ENCODE data around the gene RARRES2.
"Not testable (repeated sequence)": the region's sequence is repeated elsewhere in the genome, so short reads cannot be mapped to it uniquely, and the experiment has no call there.

RARRES2 gene

DNA sequence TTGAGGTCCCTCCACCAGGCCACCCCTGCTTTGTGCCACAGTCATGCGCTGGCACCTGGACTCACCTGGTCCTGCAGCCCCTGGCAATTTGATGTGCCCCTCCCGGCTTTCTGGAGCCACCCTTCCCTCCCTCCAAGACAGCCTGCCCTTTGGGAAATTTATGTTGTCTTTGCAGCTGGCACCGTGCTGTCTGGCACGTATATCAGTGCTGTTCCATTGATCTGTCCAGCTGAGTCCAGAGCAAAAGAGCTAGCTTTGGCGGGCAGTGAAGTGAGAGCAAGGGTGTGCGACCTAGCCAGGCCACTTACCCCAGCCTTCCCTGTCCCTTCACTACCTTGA is 5.7 kb downstream of the RARRES2 start:
- DNase-seq = no peak

DNA sequence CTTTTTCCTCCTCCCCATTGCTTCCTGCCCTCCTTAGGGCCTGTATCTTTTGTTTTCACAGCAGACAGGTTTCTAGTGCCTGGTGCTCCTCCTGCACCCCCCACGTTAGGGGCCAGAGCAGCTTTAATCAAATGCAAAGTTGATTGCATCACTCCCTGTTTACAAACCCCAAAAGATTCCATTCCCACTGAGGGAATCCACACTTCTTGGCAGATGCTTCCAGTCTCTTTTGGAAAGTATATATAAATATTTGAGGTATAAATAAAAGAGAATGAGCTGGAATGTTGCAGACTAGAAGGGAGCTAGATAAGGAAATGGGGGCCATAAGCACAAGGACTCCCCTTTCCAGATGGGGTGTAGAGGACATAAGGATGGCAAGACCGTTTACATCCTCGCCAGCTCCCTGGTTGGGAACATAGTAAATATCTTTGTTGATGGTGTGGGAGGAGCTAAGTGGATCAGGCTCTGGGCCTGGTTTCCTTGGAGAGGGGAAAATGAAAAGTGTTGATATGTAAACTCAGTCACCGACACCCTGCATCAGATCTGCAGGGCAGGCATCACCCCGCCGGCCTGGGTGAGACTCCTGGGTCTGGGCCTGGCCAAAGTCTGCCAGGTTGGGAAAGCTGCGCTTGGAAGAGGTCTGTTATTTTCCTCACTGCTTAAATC is 6.2 kb downstream of the RARRES2 start:
- no peak for DNase-seq

DNA sequence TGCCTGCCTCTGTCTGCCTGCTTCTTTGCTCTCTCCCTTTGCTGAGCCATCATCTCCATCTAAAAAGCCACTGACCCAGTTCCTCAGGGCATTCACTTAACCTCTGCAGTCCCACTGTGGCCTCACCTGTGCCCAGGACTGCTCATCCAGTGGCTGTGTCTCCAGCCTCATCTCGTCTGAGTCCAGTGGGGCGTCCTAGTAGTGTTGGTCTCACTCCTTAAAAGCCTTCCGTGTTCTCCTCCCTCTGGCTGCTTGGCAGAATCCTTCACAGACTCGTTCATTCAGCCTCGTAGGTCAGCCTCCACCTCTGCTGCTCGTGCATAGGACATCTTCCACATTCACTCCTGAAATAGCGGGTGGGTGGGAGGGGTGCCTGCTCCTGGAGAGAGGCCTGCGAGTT is 7.3 kb downstream of the RARRES2 start:
- DNase-seq = no peak

DNA sequence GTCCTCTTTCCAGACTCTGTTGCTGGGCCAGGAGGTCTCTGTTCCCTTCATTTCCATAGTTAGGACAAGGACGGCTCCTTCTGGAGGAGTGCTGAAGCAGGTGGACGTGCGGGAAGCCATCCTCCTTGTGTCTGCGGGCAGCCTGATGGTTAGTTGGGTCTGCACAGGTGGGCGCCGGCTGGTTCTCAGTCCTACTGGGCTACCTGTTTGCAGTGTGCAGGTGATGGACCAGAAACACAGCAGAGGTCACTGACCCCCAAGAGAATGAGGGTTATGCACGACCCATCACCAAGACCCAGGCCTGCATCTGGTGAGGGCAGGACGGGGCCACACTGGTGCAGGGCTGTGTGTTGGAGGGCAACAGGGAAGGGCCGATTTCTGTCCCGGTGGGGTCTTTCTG is 7.8 kb downstream of the RARRES2 start:
- DNase-seq = no peak

DNA sequence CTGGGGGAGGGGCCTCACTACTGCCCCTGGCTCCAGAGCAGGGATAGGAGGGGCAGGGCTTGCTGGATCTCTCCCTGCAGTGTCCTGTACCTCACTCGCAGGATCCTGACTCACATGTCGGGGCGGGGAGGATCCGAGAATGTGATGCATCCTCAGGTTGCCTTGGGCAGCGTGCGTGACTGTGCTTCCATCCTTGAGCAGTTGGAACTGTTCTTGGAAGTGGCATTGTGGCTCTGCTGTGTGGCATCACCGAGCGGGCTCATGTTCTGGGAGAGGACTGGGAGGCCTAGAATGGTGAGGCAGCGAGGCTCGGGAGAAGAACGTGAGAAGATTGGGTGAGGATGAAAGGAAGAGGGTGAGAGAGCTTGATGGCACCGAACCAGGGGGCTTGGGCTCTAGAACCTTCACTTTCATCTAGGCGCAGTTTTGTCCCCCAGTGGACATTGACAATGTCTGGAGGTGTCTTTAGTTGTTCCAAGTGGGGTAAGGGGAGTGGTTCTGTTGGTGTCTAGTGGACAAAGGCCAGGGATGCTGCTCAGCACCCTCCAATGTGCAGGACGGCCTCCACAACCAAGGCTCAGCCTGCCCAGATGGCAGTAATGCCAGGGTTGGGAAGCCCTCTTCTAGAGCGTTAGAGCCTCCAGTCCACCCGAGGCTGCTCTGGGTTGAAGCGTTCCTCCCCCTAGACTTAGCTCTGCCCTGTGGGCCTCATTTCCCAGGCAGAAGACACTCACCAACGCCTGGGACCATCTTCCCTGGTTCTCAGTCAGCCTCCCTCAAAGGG is 8.4 kb downstream of the RARRES2 start:
- DNase-seq = no peak

DNA sequence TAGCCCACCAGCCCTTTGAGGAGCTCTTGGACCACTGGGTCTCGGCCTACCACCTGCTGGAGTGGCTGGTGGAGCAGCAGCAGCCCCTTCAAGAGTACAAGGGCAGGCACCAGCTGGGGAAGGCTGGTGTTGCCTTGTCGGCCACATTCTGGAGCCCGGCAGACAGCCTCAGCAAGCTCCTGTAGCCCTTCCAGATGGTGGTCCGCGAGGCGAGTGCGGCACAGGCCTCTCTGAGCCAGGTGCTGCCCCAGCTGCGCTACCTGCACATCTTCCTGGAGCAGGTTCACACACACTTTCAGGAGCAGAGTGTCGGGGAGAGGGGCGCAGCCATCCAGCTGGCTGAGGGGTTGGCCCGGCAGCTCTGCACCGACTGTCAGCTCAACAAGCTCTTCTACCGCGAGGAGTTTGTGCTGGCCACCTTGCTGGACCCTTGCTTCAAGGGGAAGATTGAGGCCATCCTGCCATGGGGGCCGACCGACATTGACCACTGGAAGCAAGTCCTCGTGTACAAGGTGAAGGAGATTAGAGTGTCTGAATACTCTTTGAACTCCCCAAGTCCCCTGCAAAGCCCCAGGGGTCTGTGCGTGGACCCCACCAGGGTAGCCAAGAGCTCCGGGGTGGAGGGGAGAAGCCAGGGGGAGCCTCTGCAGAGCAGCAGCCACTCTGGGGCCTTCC is 11.1 kb downstream of the RARRES2 start:
- no peak for DNase-seq

DNA sequence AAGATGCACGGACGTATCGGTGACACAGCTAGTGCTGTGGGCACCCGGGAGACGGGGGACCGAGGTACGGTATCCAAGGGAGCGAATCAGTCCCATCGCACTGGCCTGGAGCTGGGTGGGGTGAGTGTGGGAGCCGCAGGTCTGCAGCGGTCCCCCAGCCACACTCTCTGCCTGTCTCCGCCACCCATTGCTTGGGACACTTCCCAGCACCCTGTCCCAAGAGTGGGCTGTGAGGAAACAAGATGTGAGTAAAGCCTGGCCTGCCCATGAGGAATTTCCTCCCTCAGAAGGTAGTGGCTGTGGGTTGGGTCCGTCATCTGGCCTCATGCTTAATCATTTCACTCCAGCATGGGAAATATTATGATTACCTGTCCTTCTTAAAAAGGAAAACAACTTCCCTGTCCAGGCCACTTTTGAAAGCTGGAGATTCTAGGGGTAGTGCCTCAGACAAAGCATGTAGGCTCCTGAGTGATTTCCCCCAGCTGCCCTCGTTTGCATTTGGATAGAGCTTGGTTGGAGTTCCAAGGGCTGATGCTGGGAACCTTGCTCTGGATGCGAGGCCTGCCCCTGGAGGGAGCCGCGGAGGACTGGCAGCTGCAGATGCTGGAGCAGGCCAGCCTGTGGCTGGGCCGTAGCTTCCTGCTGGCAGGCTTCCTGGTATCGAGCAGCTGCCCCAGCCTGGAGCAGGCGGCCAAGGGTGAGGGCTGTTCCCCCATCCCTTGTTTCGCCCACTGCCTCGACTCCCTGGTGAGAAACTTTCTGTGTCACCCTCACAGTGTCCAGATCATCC is 11.9 kb downstream of the RARRES2 start:
- DNase-seq = no peak

DNA sequence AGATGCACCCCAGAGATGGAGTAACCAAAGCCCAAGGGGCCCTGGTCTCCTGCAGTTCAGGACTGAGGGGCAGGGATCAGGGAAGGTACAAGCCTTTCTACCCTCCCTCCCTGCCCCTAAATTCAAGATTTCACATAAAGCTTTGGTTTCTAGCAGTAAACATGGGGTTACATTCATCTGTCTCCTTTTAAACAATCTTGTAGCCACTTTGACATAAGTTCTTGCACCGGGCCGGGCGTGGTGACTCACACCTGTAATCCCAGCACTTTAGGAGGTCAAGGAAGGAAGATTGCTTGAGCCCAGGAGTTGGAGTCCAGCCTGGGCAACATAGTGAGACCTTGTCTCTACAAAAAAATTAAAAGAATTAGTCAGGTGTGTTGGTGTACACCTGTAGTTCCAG is 14.1 kb downstream of the RARRES2 start:
- DNase-seq = no peak

DNA sequence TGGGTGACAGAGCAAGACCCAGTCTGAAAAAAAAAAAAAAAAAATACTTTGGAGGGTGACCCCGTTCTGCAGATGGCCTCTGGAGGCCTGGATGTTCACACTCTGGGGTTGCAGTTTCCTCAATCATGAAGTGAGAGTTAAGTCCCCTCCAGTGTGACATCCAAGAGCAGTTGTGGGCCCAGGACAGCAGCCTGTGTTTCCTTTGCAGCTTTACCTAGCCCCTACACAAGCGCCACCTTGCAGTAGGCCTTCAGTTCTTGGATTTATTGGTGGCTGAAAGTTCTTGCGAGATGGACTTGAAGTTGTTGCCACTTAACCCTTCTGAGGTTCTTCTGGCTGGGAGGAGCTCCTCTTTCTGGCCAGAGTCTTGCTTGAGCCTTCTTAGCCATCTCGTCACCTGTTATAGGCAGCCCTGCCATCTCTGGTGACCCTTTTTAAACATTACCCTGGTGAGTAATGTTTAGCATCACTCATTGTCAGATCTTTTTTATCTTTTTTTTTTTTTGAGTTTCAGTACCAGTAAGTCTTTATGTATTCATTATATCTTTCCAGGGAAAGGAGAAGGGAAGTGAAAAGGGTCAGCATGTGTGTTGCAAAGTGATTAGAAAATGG is 14.7 kb downstream of the RARRES2 start:
- no peak for DNase-seq

DNA sequence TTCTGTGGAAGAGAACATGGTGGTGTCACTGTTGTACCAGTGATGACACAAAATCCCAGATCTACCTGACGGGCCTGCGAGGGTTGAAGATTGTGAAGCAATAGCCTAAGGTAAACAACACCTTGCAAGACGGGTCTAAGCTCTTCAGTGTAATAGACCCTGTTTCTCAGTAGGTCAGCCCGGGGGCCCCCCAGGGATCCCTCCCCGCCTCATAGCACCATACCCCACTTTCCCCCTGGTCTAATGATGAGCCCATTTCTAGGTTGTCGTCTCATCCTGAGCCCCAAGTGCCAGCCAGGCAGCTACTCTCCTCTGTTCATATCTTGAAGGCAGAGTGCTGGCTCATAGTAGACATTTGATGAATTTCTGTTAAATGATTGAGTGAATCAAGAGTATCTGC is 15.5 kb downstream of the RARRES2 start:
- no peak for DNase-seq

DNA sequence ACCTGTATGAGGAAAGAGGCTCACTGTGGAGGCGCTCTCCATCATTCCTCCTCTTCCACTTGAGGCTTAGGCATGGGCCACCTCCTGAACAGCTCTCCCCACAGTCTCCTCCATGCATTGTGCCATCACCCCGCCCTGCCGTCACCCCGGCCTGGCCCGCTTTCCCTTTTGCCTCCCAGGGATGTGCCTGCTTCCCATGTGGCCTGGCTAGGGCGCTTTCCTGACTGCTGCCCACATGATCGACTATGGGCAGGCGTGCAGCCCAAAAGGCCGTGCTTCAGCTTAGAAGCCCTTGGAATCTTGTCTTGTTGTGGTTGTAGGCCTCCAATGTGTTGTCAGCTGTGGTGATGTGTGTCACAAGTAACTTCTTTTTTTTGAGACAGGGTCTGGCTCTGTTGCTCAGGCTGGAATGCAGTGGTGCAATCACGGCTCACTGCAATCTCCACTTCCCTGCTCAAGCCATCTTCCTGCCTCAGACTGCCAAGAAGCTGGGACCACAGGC is 16.3 kb downstream of the RARRES2 start:
- DNase-seq = no peak

DNA sequence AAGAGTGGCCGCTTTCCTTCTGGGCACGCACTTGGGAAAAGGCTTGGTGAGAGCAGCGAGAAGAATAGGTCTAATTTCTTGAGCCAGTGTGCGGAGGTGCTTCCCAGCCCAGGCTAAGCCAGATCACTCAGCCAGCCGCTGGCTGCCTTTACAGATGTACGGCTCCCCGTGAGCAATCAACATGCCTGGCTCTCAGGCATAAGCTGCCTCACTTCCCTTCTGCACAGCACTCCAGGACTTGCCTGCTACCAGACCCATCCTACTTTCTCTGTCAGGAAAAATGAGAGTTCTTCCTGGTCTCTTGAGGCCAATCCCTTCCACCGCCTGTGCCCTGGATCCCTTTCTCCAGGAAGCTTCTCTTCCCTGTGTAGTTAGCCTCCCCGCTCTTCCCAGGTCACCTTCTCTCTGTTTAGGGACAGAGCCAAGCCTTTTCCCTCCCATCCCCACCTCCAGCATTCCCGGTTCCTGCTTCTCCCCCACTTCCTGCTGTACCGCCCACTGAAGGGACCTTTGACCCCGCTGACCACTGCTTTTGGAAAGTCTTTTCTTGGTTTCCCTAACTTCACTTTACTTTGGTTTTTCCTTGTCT is 17.0 kb downstream of the RARRES2 start:
- DNase-seq = peak; percentile 7

DNA sequence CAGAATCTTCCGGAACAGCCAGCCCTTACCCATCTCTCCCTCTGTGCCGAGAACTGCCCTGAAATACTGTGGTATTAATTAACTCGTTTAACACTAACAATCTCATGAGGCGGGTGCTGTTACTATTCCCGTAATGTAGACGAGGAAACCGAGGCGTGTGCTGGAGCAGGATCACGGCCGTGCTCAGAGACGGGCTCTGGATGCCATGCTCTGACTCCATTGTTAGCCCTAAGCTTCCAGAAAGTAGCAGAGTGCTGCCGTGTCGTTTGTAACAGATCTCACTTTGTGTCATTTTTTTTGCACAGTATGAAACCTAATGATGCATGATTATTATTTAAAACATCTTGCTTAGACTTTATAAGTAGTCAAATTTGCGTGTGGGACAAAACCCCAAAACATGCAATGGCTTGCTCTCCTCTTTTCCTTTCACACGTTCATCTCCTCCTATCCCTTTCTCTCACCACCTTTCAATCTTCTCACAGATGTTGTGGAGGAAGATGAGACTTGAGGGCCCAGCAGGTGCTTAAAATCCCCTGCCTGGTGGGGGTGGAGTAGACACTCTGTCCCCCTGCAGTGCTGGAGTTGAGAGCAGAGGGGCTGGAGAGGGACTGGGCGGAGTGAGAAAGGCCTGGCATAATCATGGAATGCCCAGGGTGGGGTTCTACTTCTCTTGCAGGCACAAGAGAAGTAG is 17.6 kb downstream of the RARRES2 start:
- no peak for DNase-seq

DNA sequence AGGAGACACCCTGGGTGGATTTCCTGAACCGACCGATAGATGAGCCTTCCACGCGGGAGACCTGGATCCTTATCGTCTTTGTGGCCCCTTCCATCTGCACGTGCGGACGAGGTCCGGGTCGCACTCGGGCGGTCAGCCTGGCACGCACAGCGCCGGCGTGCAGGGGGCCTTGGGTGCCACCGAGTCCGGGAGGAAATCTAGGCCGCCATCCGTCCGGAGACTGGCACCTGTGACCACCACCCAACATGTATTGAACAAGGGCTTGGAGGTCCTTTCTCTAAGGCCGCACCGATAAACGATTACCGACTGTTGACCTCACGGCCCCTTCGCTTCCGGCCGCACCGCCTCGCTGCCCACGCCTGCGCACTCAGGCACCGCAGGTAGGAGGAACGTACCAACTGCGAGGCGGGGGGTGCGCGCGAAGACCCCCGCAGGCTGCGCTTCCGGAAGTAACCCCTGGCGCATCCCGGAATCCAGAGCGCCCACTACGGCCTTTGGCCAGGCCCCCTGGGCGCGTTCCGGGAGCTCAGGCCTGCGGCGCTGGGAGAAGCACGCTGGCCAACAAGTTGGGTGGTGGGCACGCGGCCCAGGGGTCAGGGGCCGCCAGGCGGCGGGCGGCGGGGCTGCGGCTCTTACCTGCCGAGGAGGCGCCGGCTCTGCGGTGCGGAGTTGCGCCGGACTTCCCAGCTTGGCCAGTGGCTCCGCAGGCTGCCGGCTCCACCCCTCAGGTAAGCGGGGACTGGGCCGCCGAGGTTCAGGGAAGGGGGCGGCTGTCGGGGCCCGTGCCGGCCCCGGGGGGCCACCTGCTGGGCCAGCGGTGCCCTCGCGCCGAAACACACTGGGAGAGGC is 18.4 kb downstream of the RARRES2 start, which contains the start of the genes ACTR3C and LRRC61:
Gene ACTR3C, minus strand, starts transcription at position 713 of the 849 bp plus-strand sequence. CDS start 28,249 bp downstream, outside the sequence.
Gene LRRC61, plus strand, starts transcription at position 523 of the 849 bp plus-strand sequence. CDS start 13,507 bp downstream, outside the sequence.
- peak; percentile 58 for DNase-seq

DNA sequence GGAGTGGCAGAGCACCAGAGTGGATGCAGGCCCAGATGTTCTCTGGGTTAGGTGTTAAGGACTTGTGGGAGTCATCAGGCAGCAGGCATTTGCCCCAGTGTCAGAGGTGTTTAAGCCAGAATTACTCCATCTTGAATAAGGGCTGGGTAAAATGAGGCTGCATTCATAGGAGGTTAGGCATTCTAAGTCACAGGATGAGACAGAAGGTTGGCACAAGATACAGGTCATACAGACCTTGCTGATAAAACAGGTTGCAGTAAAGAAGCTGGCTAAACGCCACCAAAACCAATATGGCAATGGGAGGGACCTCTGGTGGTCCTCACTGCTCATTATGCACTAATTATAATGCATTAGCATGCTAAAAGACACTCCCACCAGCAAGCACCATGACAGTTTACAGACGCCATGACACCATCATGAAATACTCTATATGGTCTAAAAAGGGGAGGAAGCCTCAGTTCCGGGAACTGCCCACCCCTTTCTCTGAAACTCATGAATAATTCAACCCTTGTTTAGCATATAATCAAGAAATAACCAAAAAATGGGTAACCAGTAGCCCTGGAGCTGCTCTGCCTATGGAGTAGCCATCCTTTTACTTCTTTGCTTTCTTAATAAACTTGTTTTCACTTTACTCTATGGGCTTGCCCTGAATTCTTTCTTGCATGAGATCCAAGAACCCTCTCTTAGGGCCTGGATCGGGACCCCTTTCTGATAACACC is 19.2 kb downstream of the RARRES2 start:
- peak; percentile 3 for DNase-seq

DNA sequence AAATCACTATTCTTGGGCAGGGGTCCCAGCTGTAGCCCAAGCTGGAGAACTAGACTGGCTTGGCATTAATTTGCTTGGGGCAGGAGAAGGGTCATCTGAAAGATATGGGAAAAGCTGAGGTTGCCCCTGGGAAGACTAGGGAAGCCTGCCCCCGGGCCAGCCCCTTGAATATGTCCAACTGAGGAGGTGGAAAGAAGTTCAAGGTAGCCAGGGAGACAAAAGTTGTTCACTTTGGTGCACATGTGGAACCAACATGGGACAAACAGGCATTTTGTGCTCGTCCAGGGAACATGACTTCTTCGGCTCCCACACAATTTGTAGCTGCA is 19.7 kb downstream of the RARRES2 start:
- no peak for DNase-seq

DNA sequence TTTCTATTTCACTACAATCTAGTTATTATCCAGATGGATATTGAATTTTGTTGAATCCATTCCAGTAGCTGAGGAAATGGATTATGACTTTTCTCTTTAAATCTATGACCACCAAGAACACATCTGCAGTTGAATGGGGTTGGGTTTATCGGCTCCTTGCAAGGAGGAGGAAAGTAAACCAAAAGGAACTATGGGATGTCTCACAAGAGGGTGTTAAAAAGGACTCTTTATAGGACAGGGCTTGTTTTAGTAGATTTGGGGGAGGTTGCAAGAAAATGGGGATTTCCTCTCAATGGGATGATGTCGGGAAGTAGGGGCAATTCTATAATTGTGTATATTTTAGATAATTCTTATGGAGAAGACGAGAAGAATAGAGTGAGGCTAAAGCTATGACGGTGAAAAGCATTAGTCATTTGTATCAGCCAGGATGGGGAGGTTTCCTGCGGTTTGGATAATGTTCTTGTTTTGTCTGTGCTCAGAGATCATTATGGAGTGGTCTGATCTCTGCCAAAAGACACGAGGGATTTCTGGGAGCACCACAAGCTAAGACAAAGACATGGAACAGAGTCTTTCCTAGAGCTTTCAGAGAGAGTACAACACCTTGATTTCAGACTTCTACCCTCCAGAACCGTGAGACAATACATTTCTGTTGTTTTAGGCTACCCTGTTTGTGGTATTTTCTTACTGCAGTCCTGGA is 23.5 kb downstream of the RARRES2 start:
- no peak for DNase-seq

DNA sequence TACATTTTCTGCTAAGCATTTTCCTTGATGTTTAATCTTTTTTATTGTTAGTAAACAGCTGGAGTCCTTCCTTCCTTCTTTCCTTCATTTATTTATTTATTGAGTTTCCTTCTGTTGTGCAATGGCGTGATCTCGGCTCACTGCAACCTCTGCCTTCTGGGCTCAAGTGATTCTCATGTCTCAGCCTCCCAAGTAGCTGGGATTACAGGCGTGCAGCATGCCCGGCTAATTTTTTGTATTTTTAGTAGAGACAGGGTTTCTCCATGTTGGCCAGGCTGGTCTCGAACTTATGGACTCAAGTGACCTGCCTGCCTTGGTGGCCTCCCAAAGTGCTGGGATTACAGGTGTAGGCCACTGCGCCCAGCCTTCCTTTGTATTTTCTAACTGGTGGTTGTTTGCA is 24.4 kb downstream of the RARRES2 start:
- DNase-seq = not testable (repeated sequence)

DNA sequence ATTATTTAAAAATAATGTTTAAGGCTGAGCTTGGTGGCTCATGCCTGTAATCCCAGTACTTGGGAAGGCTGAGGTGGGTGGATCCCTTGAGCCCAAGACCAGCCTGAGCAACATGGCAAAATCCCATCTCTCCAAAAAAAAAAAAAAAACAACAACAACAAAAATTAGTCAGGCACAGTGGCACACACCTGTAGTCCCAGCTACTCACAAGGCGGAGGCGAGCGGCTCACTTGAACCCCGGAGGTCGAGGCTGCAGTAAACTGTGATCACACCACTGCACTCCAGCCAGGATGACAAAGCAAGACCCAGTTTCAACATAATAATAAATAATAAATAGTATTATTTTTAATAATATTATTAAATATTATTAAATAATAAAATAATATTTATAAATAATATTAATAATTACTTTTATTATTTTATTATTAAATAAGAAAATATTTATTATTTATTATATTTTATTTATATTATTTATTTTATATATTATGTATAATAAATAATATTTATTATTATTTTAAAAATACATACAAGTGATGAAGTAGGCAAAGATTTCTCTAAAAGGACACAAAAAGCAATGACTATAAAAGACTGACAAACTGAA is 26.7 kb downstream of the RARRES2 start:
- DNase-seq = no peak
